Measurements from ENCODE around the gene B9D1. TPM values are rescaled to one million over a fixed set of nuclear protein-coding genes. Genes with fewer than 3 reads are reported as not detected.
A peak's percentile ranks its signal among the peaks of the same experiment; 100 is the strongest.

The B9D1 gene
- total and polyA plus RNA-seq, 2 of the 13 experiments (the other 11 are each of a cell fraction or from before 2014, with no cell fraction given): 27.7 to 31.1 TPM

- 0 out of 2 replicates have a peak, but pooled peaks have one; percentile 9 for TF ChIP-seq ZNF280D (CRISPR knock-in tag; IDR thresholded peaks at IDR 0.05)
- TF ChIP-seq ZNF276 (CRISPR knock-in tag; IDR thresholded peaks at IDR 0.05; ENCODE audit: low read depth): no peak
- 0 out of 2 replicates have a peak, but pooled peaks have one; percentile 22 for TF ChIP-seq PHF8 (CRISPR knock-in tag; IDR thresholded peaks at IDR 0.05)
- TF ChIP-seq ZNF768 (CRISPR knock-in tag; IDR thresholded peaks at IDR 0.05): 0 out of 2 replicates have a peak, but pooled peaks have one; percentile 20
- 0 out of 2 replicates have a peak, but pooled peaks have one; percentile 23 for TF ChIP-seq PCBP1 (IDR thresholded peaks at IDR 0.05; ENCODE audit: borderline replicate concordance, low read depth, low read length)
- no peak for TF ChIP-seq ZFP36 (IDR thresholded peaks at IDR 0.05; ENCODE audit: borderline replicate concordance, low read depth, low read length, partially characterized antibody)
- no peak for TF ChIP-seq ZNF704 (CRISPR knock-in tag; IDR thresholded peaks at IDR 0.05; ENCODE audit: borderline replicate concordance)
- no peak for TF ChIP-seq ATF7 (IDR thresholded peaks at IDR 0.05)
- TF ChIP-seq ATF7 (CRISPR knock-in tag; IDR thresholded peaks at IDR 0.05): no peak
- no peak for TF ChIP-seq ZNF121 (CRISPR knock-in tag; IDR thresholded peaks at IDR 0.05)
- TF ChIP-seq KLF9 (CRISPR knock-in tag; IDR thresholded peaks at IDR 0.05; ENCODE audit: low read depth): no peak
- 0 out of 2 replicates have a peak, but pooled peaks have one; percentile 55 for TF ChIP-seq ZNF724P (CRISPR knock-in tag; IDR thresholded peaks at IDR 0.05; ENCODE audit: borderline replicate concordance)
- no peak for TF ChIP-seq SP1 (IDR thresholded peaks at IDR 0.05)
- peak; percentile 77; the same call in 1 of the 2 replicates for TF ChIP-seq SP1 (CRISPR knock-in tag; IDR thresholded peaks at IDR 0.05)
- TF ChIP-seq NCOR1 (IDR thresholded peaks at IDR 0.05; ENCODE audit: borderline replicate concordance, low read length): 0 out of 2 replicates have a peak, but pooled peaks have one; percentile 25
- TF ChIP-seq MAZ (IDR thresholded peaks at IDR 0.05; ENCODE audit: borderline replicate concordance, low read depth, low read length): no peak
- 0 out of 2 replicates have a peak, but pooled peaks have one; percentile 29 for TF ChIP-seq MAZ (CRISPR knock-in tag; IDR thresholded peaks at IDR 0.05; ENCODE audit: low read depth)
- no peak for TF ChIP-seq ZNF784 (CRISPR knock-in tag; IDR thresholded peaks at IDR 0.05; ENCODE audit: borderline replicate concordance)
These were observed 16.2 kb upstream of the B9D1 start, which contains the start of gene MAPK7 (continued) for GRCh38 chr17:19378416-19379360.
